NCI-H2029 treated with DMSO at 0.1 percent for 48 hours (cell line): ENCODE results near the gene SLC22A6.

Experiments
- DNase-seq: peaks from one replicate; lab custom pipeline; 2025; lab: John Stamatoyannopoulos, UW

Gene SLC22A6

DNA sequence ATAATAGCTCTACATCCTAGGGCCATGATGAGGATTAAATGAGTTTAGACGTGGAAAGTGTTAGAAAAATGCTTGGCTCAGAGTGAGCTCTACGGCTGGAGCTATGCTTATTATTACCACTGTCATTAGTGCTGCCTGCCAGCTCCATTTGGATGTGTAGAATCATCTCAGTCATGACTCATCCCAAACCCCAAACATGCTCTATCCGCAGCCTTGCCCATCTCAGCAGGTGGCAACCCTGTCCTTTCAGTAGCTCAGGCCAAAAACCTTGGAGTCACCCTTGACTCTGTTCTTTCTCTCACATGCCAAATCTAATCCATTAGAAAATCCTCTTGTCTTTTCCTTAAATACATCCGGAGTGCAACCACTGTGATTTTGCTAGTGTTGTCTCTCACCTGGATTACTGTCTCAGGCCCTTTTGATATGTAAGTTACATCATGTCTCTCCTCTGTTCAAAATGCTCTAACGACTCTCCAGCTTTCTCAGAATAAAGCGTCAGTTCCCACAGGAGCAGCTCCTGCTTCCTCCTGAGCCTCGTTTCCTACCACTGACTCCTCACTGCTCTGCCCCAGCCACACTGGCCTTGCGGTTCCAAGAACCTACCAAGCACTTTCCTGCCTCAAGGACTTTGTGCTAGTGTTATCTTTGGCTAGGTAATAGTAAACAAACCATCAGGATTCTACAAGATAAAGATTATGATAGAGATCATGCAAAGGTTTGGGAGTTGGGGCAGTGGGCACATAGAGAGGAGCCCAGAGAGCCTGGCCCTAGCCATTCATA lies 53.1 kb downstream of the SLC22A6 start:
- peak; percentile 39 for DNase-seq

DNA sequence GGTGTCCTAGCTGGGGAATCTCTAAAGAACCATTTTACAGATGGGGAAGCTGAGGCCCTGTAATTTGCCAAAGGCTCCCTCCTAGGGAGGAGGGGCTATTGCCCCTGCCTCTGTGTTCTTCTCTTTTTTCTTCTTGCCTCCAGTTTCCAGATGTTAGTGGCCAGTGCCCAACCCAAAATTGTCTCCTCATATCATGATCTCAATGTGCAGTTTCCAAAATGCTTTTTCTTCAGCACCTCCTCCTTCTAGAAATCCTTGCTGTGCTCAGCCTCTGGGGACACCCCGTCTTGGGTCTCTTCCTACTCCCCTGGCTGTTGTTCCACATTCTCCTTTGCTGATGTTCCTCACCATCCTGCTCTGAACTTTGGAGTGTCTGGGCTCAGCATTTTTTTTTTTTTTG lies 54.1 kb downstream of the SLC22A6 start:
- no peak for DNase-seq

DNA sequence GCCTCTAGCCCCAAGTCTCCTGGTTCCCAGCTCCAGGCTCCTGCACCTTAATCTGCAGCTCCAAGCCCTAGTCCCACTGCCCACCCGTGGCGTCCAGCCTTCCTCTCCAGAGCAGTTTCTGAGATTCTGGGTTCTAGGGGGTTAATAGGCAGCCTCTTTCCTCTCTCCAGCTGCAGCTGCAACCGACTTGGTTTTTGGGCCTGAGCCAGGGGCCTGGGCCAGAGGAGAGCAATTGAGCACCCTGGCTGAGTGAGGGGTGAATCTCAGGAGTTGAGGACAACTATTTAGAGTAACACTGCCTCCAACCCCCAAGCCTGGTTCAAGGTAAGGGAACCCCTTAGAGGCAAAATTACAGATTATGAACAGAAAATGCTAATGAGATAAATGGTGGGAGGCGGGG lies 54.6 kb downstream of the SLC22A6 start:
- peak; percentile 40 for DNase-seq

DNA sequence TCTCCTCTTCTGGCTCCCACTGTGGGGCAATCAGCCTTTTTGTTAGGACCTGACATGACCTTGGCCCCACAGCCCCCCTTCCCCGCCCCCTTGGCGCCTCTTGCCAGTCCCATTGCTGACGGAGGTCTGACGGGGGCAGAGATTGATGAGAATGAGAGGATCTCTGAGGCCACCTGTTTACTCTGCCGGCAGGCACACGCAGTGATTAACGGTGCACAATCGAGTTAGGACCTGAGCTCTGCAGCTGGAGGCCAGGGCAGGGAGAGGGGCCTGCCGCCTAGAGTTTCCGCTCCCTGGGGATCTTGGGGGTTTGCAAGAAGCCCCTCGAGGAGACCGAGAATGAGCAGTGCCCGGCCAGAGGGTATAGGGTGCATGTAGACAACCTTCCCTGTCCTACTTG lies 56.8 kb downstream of the SLC22A6 start:
- DNase-seq, result no peak

DNA sequence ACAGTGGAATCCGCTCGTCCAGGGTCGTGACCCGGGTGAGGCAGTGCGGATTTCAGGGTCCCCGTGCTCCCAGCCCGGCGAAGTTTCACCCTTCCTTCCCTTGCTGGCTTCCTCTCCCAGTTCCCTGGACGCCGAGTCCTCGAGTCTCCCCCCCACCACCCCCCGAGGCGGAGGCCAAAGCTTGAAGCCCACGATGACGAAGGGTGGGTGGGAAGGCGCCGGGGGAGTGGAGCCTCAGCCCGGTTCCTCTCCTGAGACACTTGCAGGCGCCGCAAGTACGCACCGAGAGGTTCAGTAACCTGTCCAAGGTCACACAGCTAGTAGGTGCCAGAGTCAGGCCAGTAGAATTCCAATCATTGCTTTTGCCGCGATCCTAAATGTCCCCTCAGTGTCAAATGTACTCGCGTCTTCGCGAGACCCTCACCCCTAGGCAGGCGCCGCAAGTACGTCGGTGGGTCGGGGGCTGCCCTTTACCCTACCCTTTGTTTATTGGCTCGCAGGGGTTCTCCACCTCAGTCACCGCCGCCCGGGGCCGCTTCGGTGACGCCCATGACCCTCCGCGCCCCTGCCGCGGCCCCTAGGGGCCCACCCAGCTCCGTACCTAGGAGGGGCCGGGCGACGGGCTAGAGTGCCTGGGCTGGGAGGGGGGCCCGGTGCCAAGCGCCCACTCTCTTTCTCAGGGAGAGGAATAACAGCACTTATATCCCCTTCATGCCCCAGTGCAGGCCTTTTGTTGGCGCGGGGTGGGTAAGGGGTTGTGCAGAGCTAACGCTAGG lies 57.9 kb downstream of the SLC22A6 start:
- DNase-seq, result no peak
